Gastrocnemius medialis (tissue), 4 donors: ENCODE results near the gene STEAP1B.

ENCODE experiments used
- CTCF ChIP-seq, 5 experiments: fragments of 450-650 bp in 3 of 5; fragments of 200-600 bp in 2 of 5; sonication (generic) in 2 of 5; IDR thresholded peaks in 4 of 5; conservative IDR thresholded peaks in 1 of 5; 1 replicate in 4 of 5; 2 replicates in 1 of 5; pipeline ENCODE4 v1.5.1; 2016 to 2019; ENCODE audit warnings: antibody characterized with exemption in 5 of 5, mild to moderate bottlenecking in 3 of 5, moderate library complexity in 3 of 5
- POLR2A ChIP-seq, 2 donors: fragments of 450-650 bp; IDR thresholded peaks; one replicate each; pipeline ENCODE4 v1.6.1; 2017; ENCODE audit warnings: antibody characterized with exemption in 2 of 2, mild to moderate bottlenecking in 2 of 2, moderate library complexity in 2 of 2

- TF ChIP-seq CTCF (IDR thresholded peaks at IDR 0.05 in 4 of 5, conservative IDR thresholded peaks at IDR 0.05 in 1 of 5) (no peak), POLR2A (IDR thresholded peaks at IDR 0.05) (no peak)
Measured at GRCh38 chr7:22380333-22380732, 119.7 kb downstream of the STEAP1B start.
